ENCODE measurements around the gene WASHC3. TPM values are rescaled to one million over a fixed set of nuclear protein-coding genes. Genes with fewer than 3 reads are reported as not detected.

The WASHC3 gene
- total RNA-seq, 1 donor from 2014 or later, result 35.9 TPM

GRCh38 chr12:102106905-102107304 is 45.1 kb upstream of the WASHC3 start:
- H3K27me3 Mint-ChIP-seq (ENCODE audit: insufficient read depth, low read depth), result peaks cover 3% of the 10 kb centered on the region
- peaks cover 64% of the 10 kb centered on the region for H3K36me3 Mint-ChIP-seq
- TF ChIP-seq CTCF (IDR thresholded peaks at IDR 0.05) (no peak), EZH2 (IDR thresholded peaks at IDR 0.05) (no peak), EZH2phosphoT487 (IDR thresholded peaks at IDR 0.05) (no peak)

GRCh38 chr12:102096855-102097254 is 35.1 kb upstream of the WASHC3 start:
- TF ChIP-seq EZH2 (IDR thresholded peaks at IDR 0.05) (no peak), EZH2phosphoT487 (IDR thresholded peaks at IDR 0.05) (no peak), CTCF (IDR thresholded peaks at IDR 0.05) (no peak)
- no peak overlapping the region for H3K27ac ChIP-seq
- peaks cover 14% of the 10 kb centered on the region for H3K36me3 ChIP-seq

More at GRCh38 chr12:102106905-102107304, 45.1 kb upstream of the WASHC3 start:
- Histone ChIP-seq H3K9me3 (ENCODE audit: low read depth) (no peaks in the 10 kb centered on the region), H2AFZ (replicated peaks) (no peak overlapping the region), H3K27ac (no peak overlapping the region), H3K4me1 (no peaks in the 10 kb centered on the region), H4K20me1 (ENCODE audit: low read depth) (no peaks in the 10 kb centered on the region), H3K4me2 (no peak overlapping the region), H3K27me3 (no peaks in the 10 kb centered on the region), H3K9ac (no peak overlapping the region), H3K36me3 (peaks cover 41% of the 10 kb centered on the region), H3K4me3 (no peak overlapping the region), H3F3A (ENCODE audit: low read depth) (no peaks in the 10 kb centered on the region), H3K79me2 (ENCODE audit: low read depth) (no peaks in the 10 kb centered on the region)
- Mint-ChIP-seq H3K27ac (no peak overlapping the region), H3K9me3 (peaks cover 14% of the 10 kb centered on the region), H3K4me1 (no peaks in the 10 kb centered on the region), H3K4me3 (no peak overlapping the region)
- DNase-seq (ENCODE audit: low spot score), result no peak

GRCh38 chr12:102095677-102096263 is 34.0 kb upstream of the WASHC3 start:
- no peaks in the 10 kb centered on the region for H3K4me1 Mint-ChIP-seq
- Histone ChIP-seq H4K20me1 (ENCODE audit: low read depth) (no peaks in the 10 kb centered on the region), H3K9me3 (ENCODE audit: low read depth) (no peaks in the 10 kb centered on the region), H3K9ac (no peak overlapping the region), H3K79me2 (ENCODE audit: low read depth) (no peaks in the 10 kb centered on the region), H3K27me3 (no peaks in the 10 kb centered on the region), H3K4me3 (no peak overlapping the region), H3K36me3 (peaks cover 9% of the 10 kb centered on the region), H3K27ac (no peak overlapping the region), H2AFZ (replicated peaks) (no peak overlapping the region), H3F3A (ENCODE audit: low read depth) (no peaks in the 10 kb centered on the region), H3K4me1 (no peaks in the 10 kb centered on the region), H3K4me2 (no peak overlapping the region)
- no peak overlapping the region for H3K27ac Mint-ChIP-seq
- TF ChIP-seq EZH2phosphoT487 (IDR thresholded peaks at IDR 0.05) (no peak), CTCF (IDR thresholded peaks at IDR 0.05) (peak; percentile 45)
- peak; percentile 5 for DNase-seq (ENCODE audit: low spot score)
- H3K27me3 Mint-ChIP-seq (ENCODE audit: insufficient read depth, low read depth), result peaks cover 2% of the 10 kb centered on the region
- no peak overlapping the region for H3K4me3 Mint-ChIP-seq
- H3K36me3 Mint-ChIP-seq, result peaks cover 4% of the 10 kb centered on the region
- H3K9me3 Mint-ChIP-seq, result peaks cover 2% of the 10 kb centered on the region

More at GRCh38 chr12:102096855-102097254, 35.1 kb upstream of the WASHC3 start:
- Histone ChIP-seq H3K4me3 (no peak overlapping the region), H4K20me1 (ENCODE audit: low read depth) (no peaks in the 10 kb centered on the region), H3K9ac (no peak overlapping the region), H3K27me3 (no peaks in the 10 kb centered on the region), H3F3A (ENCODE audit: low read depth) (no peaks in the 10 kb centered on the region), H3K4me1 (no peaks in the 10 kb centered on the region), H3K9me3 (ENCODE audit: low read depth) (no peaks in the 10 kb centered on the region), H3K4me2 (no peak overlapping the region), H2AFZ (replicated peaks) (no peak overlapping the region), H3K79me2 (ENCODE audit: low read depth) (no peaks in the 10 kb centered on the region)
- Mint-ChIP-seq H3K27me3 (ENCODE audit: insufficient read depth, low read depth) (no peaks in the 10 kb centered on the region), H3K27ac (no peak overlapping the region), H3K9me3 (no peaks in the 10 kb centered on the region), H3K4me1 (no peaks in the 10 kb centered on the region), H3K4me3 (no peak overlapping the region), H3K36me3 (peaks cover 4% of the 10 kb centered on the region)
- no peak for DNase-seq (ENCODE audit: low spot score)
